Stimulated activated CD8-positive, alpha-beta memory T cell treated with anti-CD3 and anti-CD28 coated beads, Interleukin-7, amount 100 ng/mL, for 1 hour (primary cell): Measurements from ENCODE around the gene SERTAD3.
"Not testable (repeated sequence)": the region's sequence is repeated elsewhere in the genome, so short reads cannot be mapped to it uniquely, and the experiment has no call there.

Experiments
- DNase-seq, 2 donors: peaks; one replicate each; pipeline ENCODE4 v3.0.0-alpha.2; 2020; ENCODE audit warnings: low read depth in 2 of 2

SERTAD3 gene

DNA sequence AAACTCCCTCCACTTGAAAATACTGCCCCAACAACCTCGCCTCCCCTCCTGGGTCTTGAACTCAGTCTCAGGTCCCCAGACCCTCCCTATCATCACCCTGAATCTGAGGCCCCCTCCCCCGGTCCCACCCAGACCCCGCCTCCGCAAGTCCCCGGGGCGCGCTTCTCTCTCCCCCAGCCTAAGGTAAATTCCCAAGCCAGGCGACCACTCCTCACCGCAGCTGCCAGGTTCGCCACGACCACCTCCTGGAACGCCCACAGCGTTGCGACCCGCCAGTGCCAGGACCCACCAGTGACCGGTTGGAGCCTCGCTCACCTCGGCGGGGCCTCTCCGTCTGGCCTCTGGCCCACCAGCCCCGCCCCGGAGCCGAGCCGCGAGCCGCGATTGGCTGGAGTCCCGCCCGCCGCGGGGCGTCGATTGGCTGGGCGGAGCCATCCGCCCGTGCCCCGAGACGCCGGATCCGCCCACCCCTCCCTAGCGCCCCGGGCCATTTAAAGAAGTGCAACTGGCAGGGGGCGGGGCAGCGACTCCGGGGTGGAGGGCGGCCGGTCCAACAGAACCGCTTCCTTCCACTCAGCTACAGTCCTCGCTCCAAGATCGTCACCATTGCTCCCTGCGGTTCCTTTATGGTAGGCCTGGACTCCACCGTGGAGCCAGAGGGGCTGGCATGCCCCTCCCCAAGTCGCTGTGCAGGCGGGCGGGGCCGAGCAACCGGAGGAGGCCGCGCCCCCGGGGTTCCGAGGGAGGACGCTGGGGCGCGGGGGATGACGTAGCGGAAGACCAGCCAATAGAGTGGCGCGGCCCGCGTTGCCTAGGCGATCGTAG lies at the start of gene SERTAD3:
Gene SERTAD3, minus strand, starts transcription at position 336 of the 825 bp plus-strand sequence. CDS start 2,255 bp downstream, outside the sequence.
- DNase-seq = peak; percentile 91 to 92

DNA sequence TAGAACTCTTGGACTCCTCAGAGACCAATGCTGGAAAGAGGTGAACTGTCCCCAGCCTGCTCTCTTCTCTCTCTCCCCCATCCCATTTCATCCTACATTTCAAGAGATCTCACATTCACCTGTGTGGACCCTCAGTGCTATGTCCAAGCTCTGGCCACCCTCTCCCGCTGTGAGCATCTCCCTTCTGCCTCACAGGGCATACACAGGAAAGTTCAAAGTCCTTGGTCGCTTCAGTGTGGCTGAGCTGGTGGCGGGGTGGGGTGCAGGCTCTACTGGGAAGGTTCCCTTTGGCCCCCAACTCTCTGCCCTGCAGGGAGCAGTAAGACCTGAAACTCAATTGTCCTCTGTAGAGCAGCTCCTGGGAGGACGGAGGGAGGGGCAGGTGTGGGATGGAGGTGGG lies 49.6 kb upstream of the SERTAD3 start:
- DNase-seq = no peak

DNA sequence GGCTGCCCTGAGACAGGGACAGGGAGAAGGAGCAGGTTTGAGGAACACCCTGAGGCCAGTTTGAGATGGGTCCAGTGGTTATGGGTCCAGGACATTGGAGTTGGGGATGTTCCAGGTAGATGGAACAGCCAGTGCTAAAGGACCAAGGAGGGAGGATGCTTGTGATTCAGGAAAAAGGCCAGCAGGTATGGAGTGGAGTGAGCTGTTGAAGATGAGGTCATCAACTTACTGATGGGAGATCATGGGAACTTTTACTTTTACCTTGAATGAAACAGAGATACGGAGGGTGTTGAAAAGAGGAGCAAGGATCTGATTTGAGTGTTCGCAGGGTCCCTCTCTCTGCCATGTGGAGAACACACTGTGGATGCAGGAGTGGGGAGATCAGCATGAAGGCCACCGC lies 48.1 kb upstream of the SERTAD3 start:
- DNase-seq = no peak

GRCh38 chr19:40489882-40490230 lies 45.7 kb upstream of the SERTAD3 start:
- DNase-seq = no peak

DNA sequence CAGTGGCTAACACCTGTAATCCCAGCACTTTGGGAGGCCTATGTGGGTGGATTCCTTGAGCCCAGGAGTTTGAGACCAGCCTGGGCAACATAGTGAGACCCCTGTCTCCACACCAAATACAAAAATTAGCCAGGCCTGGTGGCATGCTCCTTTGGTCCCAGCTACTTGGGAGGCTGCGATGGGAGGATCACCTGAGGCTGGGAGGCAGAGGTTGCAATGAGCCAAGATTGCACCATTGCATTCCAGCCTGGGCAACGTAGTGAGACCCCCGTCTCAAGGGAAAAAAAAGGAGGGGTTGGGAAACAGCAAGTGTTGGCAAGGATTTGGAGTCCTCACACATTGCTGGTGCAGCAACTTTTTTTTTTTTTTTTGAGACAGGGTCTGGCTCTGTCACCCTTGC lies 41.9 kb upstream of the SERTAD3 start:
- no peak for DNase-seq

GRCh38 chr19:40475878-40476644 lies 31.9 kb upstream of the SERTAD3 start:
- DNase-seq = not testable (repeated sequence)

GRCh38 chr19:40474737-40475136 lies 30.6 kb upstream of the SERTAD3 start:
- no peak for DNase-seq

- no peak for DNase-seq
These were observed 28.4 kb upstream of the SERTAD3 start for GRCh38 chr19:40472516-40472915.

- DNase-seq = no peak
These were observed 27.0 kb upstream of the SERTAD3 start for GRCh38 chr19:40471111-40471510.

- DNase-seq = no peak
These were observed 24.9 kb upstream of the SERTAD3 start for GRCh38 chr19:40469011-40469410.

- DNase-seq = no peak
These were observed 23.0 kb upstream of the SERTAD3 start, which contains the start of gene SPTBN4 for GRCh38 chr19:40466985-40467734. Gene SPTBN4, plus strand, starts transcription at chr19:40467001. Its CDS starts 5,621 bp downstream, at chr19:40472622.

DNA sequence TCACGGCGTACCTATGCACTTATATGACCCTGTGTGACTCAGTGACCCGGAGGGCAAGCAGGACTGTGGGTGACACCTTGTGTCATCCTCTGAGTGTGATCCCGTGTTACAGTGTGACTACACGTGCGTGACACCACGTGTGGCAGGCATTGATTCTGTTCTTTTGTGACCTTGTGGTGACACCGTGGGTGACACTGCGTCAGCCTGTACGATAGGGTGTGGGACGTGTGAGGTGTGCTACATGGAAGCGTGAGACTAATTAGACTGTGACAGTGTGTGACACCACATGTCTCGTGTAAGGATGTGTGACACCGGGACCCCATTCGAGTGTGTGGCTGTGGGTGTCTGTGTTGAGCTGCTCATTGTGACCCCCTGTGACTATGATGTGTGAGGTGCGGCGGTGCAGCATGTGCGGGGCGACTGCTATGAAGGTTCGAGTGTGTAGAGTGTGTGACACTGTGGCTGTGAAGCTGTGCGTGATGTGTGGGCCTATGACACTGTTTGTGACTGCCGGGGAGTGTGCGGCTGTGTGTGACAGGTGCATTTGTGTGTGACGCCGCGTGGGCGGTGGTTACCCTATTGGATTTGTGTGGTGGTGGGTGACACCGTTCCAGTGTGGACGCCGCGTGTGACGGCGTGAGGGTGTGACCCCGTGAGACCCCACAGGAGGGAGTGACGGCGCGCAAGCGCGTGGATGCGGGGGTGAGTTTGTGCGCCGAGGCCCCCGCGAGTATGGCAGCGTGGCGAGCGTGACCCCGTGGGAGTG lies 22.3 kb upstream of the SERTAD3 start:
- DNase-seq = peak; percentile 18 to 41

GRCh38 chr19:40465557-40466218 lies 21.6 kb upstream of the SERTAD3 start, which contains the start of gene BLVRB:
Gene BLVRB, minus strand, starts transcription at chr19:40465745. Its CDS starts 57 bp downstream, at chr19:40465688.
- peak; percentile 98 to 99 for DNase-seq

- DNase-seq = no peak
These were observed 21.0 kb upstream of the SERTAD3 start for GRCh38 chr19:40465025-40465556.

DNA sequence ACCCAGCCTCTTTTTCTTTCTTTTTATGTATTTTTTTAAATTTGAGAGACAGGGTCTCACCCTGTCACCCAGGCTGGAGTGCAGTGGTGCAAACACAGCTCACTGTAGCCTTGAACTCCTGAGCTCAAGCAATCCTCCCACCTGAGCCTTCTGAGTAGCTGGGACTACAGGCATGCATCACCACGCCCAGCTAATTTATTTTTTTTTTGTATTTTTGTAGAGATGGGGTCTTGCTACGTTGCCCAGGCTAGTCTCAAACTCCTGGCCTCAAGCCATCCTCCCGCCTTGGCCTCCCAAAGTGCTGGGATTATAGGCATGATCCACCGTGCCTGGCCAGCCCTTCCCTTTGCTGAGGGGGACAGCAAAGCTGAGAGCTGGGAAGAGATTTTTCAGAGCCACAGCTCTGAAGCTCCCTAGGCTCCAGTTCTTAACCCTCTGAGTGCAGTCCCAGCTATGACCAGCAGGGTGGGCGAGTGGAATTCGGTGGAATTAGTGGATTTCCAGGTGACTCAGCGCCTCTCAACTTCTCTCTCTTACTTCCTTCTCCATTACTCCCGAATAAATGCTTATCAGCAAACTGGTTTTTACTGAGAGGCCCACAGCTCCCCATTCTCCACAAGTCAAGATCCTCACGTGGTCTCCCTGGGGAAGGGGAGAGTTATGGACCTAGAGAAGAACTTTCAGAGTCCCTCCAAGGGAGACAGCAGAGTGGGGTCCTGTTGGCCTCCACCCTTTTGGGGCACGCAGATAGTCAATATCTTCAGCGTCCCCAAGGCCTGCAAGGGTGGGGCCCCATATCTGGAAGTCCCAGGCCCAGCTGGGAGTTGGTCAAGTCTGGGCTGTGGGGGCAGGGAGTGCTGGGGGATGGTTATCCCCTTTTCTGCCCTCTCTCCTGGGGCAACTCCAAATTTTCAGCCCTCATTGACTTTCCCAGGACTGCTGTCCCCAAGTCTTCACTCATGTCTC lies 20.2 kb upstream of the SERTAD3 start:
- peak; percentile 40 to 60 for DNase-seq

DNA sequence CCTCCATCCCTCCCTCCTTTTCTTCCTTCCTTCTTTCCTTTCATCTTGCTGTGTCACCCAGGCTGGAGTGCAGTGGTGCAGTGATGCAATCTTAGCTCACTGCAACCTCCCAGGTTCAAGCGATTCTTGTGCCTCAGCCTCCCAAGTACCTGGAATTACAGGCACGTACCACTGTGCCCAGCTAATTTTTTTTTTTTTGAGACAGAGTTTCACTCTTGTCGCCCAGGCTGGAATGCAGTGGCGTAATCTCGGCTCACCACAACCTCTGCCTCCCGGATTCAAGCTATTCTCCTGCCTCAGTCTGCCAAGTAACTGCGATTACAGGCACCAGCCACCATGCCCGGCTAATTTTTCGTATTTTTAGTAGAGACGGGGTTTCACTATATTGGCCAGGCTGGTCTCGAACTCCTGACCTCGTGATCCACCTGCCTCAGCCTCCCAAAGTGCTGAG lies 19.5 kb upstream of the SERTAD3 start:
- DNase-seq = not testable (repeated sequence)

- no peak for DNase-seq
These were observed 17.6 kb upstream of the SERTAD3 start for GRCh38 chr19:40461669-40462221.

GRCh38 chr19:40460185-40460584 lies 16.1 kb upstream of the SERTAD3 start:
- no peak for DNase-seq

DNA sequence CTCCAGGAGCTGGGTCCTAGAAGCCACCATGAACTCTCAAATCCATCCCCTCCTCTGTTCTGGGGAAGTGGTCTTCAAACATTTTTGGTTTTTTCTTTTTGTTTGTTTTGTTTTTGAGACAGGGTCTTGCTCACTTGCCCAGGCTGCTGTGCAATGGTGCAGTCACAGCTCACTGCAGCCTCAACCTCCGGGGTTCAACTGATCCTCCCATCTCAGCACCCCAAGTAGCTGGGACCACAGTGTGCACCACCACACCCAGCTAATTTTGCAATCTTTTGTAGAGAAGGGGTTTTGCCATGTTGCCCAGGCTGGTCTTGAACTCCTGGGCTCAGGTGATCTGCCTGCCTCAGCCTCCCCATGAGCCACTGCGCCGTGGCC lies 14.5 kb upstream of the SERTAD3 start:
- DNase-seq = no peak
